ENCODE measurements around the gene GPR15LG.

- TF ChIP-seq, protein P1, sequence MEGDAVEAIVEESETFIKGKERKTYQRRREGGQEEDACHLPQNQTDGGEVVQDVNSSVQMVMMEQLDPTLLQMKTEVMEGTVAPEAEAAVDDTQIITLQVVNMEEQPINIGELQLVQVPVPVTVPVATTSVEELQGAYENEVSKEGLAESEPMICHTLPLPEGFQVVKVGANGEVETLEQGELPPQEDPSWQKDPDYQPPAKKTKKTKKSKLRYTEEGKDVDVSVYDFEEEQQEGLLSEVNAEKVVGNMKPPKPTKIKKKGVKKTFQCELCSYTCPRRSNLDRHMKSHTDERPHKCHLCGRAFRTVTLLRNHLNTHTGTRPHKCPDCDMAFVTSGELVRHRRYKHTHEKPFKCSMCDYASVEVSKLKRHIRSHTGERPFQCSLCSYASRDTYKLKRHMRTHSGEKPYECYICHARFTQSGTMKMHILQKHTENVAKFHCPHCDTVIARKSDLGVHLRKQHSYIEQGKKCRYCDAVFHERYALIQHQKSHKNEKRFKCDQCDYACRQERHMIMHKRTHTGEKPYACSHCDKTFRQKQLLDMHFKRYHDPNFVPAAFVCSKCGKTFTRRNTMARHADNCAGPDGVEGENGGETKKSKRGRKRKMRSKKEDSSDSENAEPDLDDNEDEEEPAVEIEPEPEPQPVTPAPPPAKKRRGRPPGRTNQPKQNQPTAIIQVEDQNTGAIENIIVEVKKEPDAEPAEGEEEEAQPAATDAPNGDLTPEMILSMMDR (conservative IDR thresholded peaks at IDR 0.05; ENCODE audit: low read length): no peak
- TF ChIP-seq EZH2phosphoT487 (IDR thresholded peaks at IDR 0.05; ENCODE audit: borderline replicate concordance, low read depth, low read length): no peak
Observed at GRCh38 chr10:84202349-84202748, 28.7 kb downstream of the GPR15LG start.
